ENCODE data around the gene RAB11FIP4.

RAB11FIP4 gene

GRCh38 chr17:31573861-31574260 lies 182.4 kb downstream of the RAB11FIP4 start:
- DNase-seq = no peak

GRCh38 chr17:31574458-31574857 lies 183.0 kb downstream of the RAB11FIP4 start:
- no peak for DNase-seq

GRCh38 chr17:31575043-31575442 lies 183.6 kb downstream of the RAB11FIP4 start:
- no peak for DNase-seq

- no peak for DNase-seq
Observed at GRCh38 chr17:31579265-31579664, 187.8 kb downstream of the RAB11FIP4 start.

GRCh38 chr17:31580316-31580705 lies 188.8 kb downstream of the RAB11FIP4 start:
- DNase-seq = no peak

- DNase-seq = no peak
Observed at GRCh38 chr17:31580706-31581490, 189.4 kb downstream of the RAB11FIP4 start.

- no peak for DNase-seq
Observed at GRCh38 chr17:31581491-31581890, 190.0 kb downstream of the RAB11FIP4 start.

GRCh38 chr17:31582151-31582907 lies 190.9 kb downstream of the RAB11FIP4 start:
- DNase-seq = no peak

GRCh38 chr17:31583772-31584356 lies 192.4 kb downstream of the RAB11FIP4 start:
- DNase-seq = no peak

GRCh38 chr17:31584438-31585279 lies 193.2 kb downstream of the RAB11FIP4 start:
- DNase-seq = no peak

GRCh38 chr17:31585280-31585630 lies 193.8 kb downstream of the RAB11FIP4 start:
- no peak for DNase-seq

GRCh38 chr17:31586946-31587345 lies 195.5 kb downstream of the RAB11FIP4 start:
- DNase-seq = no peak

- DNase-seq = no peak
Observed at GRCh38 chr17:31587462-31587861, 196.0 kb downstream of the RAB11FIP4 start.
